Upper lobe of left lung (tissue), 6 donors: Measurements from ENCODE around the gene AGBL5. TPM values are rescaled to one million over a fixed set of nuclear protein-coding genes. Genes with fewer than 3 reads are reported as not detected.
A peak's percentile ranks its signal among the peaks of the same experiment; 100 is the strongest.

Experiments
- ATAC-seq, 2 donors: fragments of 200-7000 bp; cut with Tn5 transposase; one replicate each; pipeline ENCODE4 v1.9.1; 2022; ENCODE audit warnings: mild to moderate bottlenecking in 2 of 2, moderate library complexity in 2 of 2; ENCODE audit not compliant: low FRiP score in 2 of 2
- DNase-seq, 2 donors: peaks; one replicate each; pipeline ENCODE4 v3.0.0-alpha.2; 2019 to 2020
- H3K27ac ChIP-seq, 4 donors: fragments of 200-600 bp; sonication (generic); one replicate each; pipeline ENCODE4 v1.5.1; 2016 to 2019
- H3K27me3 ChIP-seq, 4 donors: fragments of 200-600 bp; sonication (generic); one replicate each; pipeline ENCODE4 v1.5.1; 2017 to 2019
- H3K36me3 ChIP-seq, 4 donors: fragments of 200-600 bp; sonication (generic); one replicate each; pipeline ENCODE4 v1.5.1; 2016 to 2019
- H3K4me1 ChIP-seq, 4 donors: fragments of 200-600 bp; sonication (generic); one replicate each; pipeline ENCODE4 v1.5.1; 2018 to 2019
- H3K4me3 ChIP-seq, 4 donors: fragments of 200-600 bp; sonication (generic); one replicate each; pipeline ENCODE4 v1.5.1; 2017 to 2019; ENCODE audit warnings: mild to moderate bottlenecking in 2 of 4, moderate library complexity in 1 of 4
- H3K9me3 ChIP-seq, 4 donors: fragments of 200-600 bp; sonication (generic); one replicate each; pipeline ENCODE4 v1.5.1; 2018 to 2019
- CTCF ChIP-seq, 6 experiments: fragments of 450-650 bp in 4 of 6; fragments of 200-600 bp in 2 of 6; sonication (generic) in 2 of 6; IDR thresholded peaks; one replicate each; pipeline ENCODE4 v1.5.1; 2016 to 2019; ENCODE audit warnings: antibody characterized with exemption in 6 of 6
- EP300 ChIP-seq, 4 donors: sonication (generic); formaldehyde crosslinking; IDR thresholded peaks; one replicate each; pipeline ENCODE4 v1.5.1; 2017; ENCODE audit warnings: antibody characterized with exemption in 4 of 4, control low read depth in 2 of 4
- POLR2A ChIP-seq, 4 donors: fragments of 450-650 bp; IDR thresholded peaks; one replicate each; pipeline ENCODE4 v1.5.1; 2016 to 2017; ENCODE audit warnings: antibody characterized with exemption in 4 of 4, mild to moderate bottlenecking in 2 of 4
- POLR2AphosphoS5 ChIP-seq, 2 donors: sonication (generic); formaldehyde crosslinking; IDR thresholded peaks; one replicate each; pipeline ENCODE4 v1.5.1; 2017; ENCODE audit warnings: antibody characterized with exemption in 2 of 2
- WGBS, 2 donors: methylation state at CpG; one replicate each; pipeline ENCODE4 v1.1.5; 2017 to 2018; 5-methylcytosine and 5-hydroxymethylcytosine counted together
- total RNA-seq, 6 donors: library from RNA; depleted of rRNA in 4 of 6; stranded (reverse); fragments of >200 nt in 4 of 6; gene quantifications; one replicate each; pipeline versions ENCODE4 v1.1.0 to v1.2.1, GENCODE V29; 2016 to 2021
- donor health status: DM: no; HTN: no; CAD: no; lungs with moderate emphysema.
- donor health status: DM: no; HTN: yes; CAD: no; lungs with severe emphysema.

The AGBL5 gene
- total RNA-seq, 6 donors from 2014 or later = 7.8 to 17.6 (median 14.3) TPM

- no peaks in the 10 kb centered on the region for H3K9me3 ChIP-seq
- peaks cover 11 to 19% (median 16%) of the 10 kb centered on the region in 4 donors for H3K4me1 ChIP-seq
- TF ChIP-seq POLR2A (IDR thresholded peaks at IDR 0.05) (no peak), CTCF (IDR thresholded peaks at IDR 0.05) (no peak), POLR2AphosphoS5 (IDR thresholded peaks at IDR 0.05) (no peak), EP300 (IDR thresholded peaks at IDR 0.05) (no peak)
- DNase-seq (no peak), ATAC-seq (no peak)
- no peak overlapping the region for H3K4me3 ChIP-seq
- no peaks in the 10 kb centered on the region for H3K27me3 ChIP-seq
- H3K27ac ChIP-seq = no peak overlapping the region
- peaks cover 0 to 52% (median 19%) of the 10 kb centered on the region in 4 donors for H3K36me3 ChIP-seq
- WGBS, 2 donors = 83 to 90% methylated on average over 8 of the region's 8 CpGs
Measured at GRCh38 chr2:27053776-27054175, 2.3 kb downstream of the AGBL5 start.

GRCh38 chr2:27054721-27055120, 3.3 kb downstream of the AGBL5 start:
- WGBS, 2 donors = 93 to 97% methylated on average over 11 of the region's 11 CpGs
- DNase-seq (peak in 1 of 2 donors; percentile 54), ATAC-seq (no peak)
- TF ChIP-seq POLR2A (IDR thresholded peaks at IDR 0.05) (no peak), POLR2AphosphoS5 (IDR thresholded peaks at IDR 0.05) (no peak), EP300 (IDR thresholded peaks at IDR 0.05) (no peak), CTCF (IDR thresholded peaks at IDR 0.05) (no peak)
- Histone ChIP-seq H3K27ac (no peak overlapping the region), H3K27me3 (no peaks in the 10 kb centered on the region), H3K36me3 (peaks cover 0 to 59% (median 20%) of the 10 kb centered on the region in 4 donors), H3K9me3 (no peaks in the 10 kb centered on the region), H3K4me3 (no peak overlapping the region), H3K4me1 (peaks cover 6 to 14% (median 10%) of the 10 kb centered on the region in 4 donors)

- ATAC-seq = no peak
- 92 to 99% methylated on average over 6 of the region's 6 CpGs for WGBS, 2 donors
- no peaks in the 10 kb centered on the region for H3K9me3 ChIP-seq
- peaks cover 2 to 6% (median 3%) of the 10 kb centered on the region in 4 donors for H3K4me1 ChIP-seq
- peak in 1 of 2 donors; percentile 67 for DNase-seq
- peaks cover 0 to 70% (median 20%) of the 10 kb centered on the region in 4 donors for H3K36me3 ChIP-seq
- TF ChIP-seq POLR2AphosphoS5 (IDR thresholded peaks at IDR 0.05) (no peak), CTCF (IDR thresholded peaks at IDR 0.05) (no peak), POLR2A (IDR thresholded peaks at IDR 0.05) (no peak), EP300 (IDR thresholded peaks at IDR 0.05) (no peak)
- H3K27ac ChIP-seq = no peak overlapping the region
- no peak overlapping the region for H3K4me3 ChIP-seq
- H3K27me3 ChIP-seq = no peaks in the 10 kb centered on the region
Measured at GRCh38 chr2:27057184-27057583, 5.7 kb downstream of the AGBL5 start.

GRCh38 chr2:27058210-27058609, 6.7 kb downstream of the AGBL5 start:
- TF ChIP-seq CTCF (IDR thresholded peaks at IDR 0.05) (no peak), POLR2A (IDR thresholded peaks at IDR 0.05) (no peak), POLR2AphosphoS5 (IDR thresholded peaks at IDR 0.05) (no peak), EP300 (IDR thresholded peaks at IDR 0.05) (no peak)
- Histone ChIP-seq H3K4me3 (no peak overlapping the region), H3K9me3 (no peaks in the 10 kb centered on the region), H3K4me1 (no peaks in the 10 kb centered on the region), H3K27ac (no peak overlapping the region), H3K36me3 (peaks cover 0 to 70% (median 20%) of the 10 kb centered on the region in 4 donors), H3K27me3 (no peaks in the 10 kb centered on the region)
- ATAC-seq (no peak), DNase-seq (no peak)
- 94 to 95% methylated on average over 9 to 10 of the region's 10 CpGs for WGBS, 2 donors

GRCh38 chr2:27059141-27059820, 7.8 kb downstream of the AGBL5 start:
- Histone ChIP-seq H3K27me3 (no peaks in the 10 kb centered on the region), H3K4me3 (no peak overlapping the region), H3K9me3 (no peaks in the 10 kb centered on the region), H3K36me3 (peaks cover 0 to 62% (median 19%) of the 10 kb centered on the region in 4 donors), H3K4me1 (no peaks in the 10 kb centered on the region), H3K27ac (no peak overlapping the region)
- TF ChIP-seq POLR2A (IDR thresholded peaks at IDR 0.05) = no peak
- no peak for TF ChIP-seq EP300 (IDR thresholded peaks at IDR 0.05)
- no peak for TF ChIP-seq POLR2AphosphoS5 (IDR thresholded peaks at IDR 0.05)
- TF ChIP-seq CTCF (IDR thresholded peaks at IDR 0.05) = no peak
- WGBS, 2 donors = 83 to 91% methylated on average over 11 to 15 of the region's 15 CpGs
- DNase-seq (no peak), ATAC-seq (no peak)
